Right lobe of liver (tissue), 4 donors: ENCODE measurements around the gene CACNG1.

Experiments used
- CTCF ChIP-seq, 4 donors: fragments of 200-600 bp in 3 of 4; fragments of 450-650 bp in 1 of 4; IDR thresholded peaks; one replicate each; pipeline versions ENCODE4 v1.5.1 to v1.8.0; 2016 to 2022; ENCODE audit warnings: antibody characterized with exemption in 4 of 4, mild to moderate bottlenecking in 2 of 4
- POLR2A ChIP-seq: fragments of 450-650 bp; IDR thresholded peaks from one replicate; pipeline ENCODE4 v1.6.1; 2017; ENCODE audit warnings: antibody characterized with exemption, mild to moderate bottlenecking
- donor health status: DM: no; HTN: no; CAD: no.
- donor health status: DM: no; HTN: no; CAD: no.
- donor health status: DM: no; HTN: yes; CAD: no.

GRCh38 chr17:67066717-67067116, 22.4 kb downstream of the CACNG1 start:
- TF ChIP-seq CTCF (IDR thresholded peaks at IDR 0.05) (no peak), POLR2A (no peak)
